A549 treated with Mapracorat at 1 μM for 4 hours (cell line): ENCODE measurements around the gene ABHD17B. TPM values are rescaled to one million over a fixed set of nuclear protein-coding genes. Genes with fewer than 3 reads are reported as not detected.

Experiments
- total RNA-seq: library from RNA; stranded (reverse); fragments of 200-300 nt; extraction: Qiagen RNA extraction; gene quantifications from 5 replicates; pipeline ENCODE4 v1.2.3, GENCODE V29; 2022

The ABHD17B gene
- total RNA-seq, result 11.5 to 17.7 TPM (median 16.6 TPM) in 5 replicates

GRCh38 chr9:71911061-71911907, at the start of gene ABHD17B, which contains the start of gene C9orf85:
TSS of gene ABHD17B (minus strand) at chr9:71911193. CDS start at chr9:71875080, 36,113 bp downstream.
TSS of gene C9orf85 (plus strand) at chr9:71911639. CDS start at chr9:71911735, 96 bp downstream.

Other genes starting within 250 kb of the ABHD17B start
- gene CEMIP2, start 142.7 kb downstream of the ABHD17B start, total RNA-seq, result 63.4 to 84.4 TPM (median 63.6 TPM) in 5 replicates
- gene C9orf85, start 446 bp upstream of the ABHD17B start, total RNA-seq, result 12.2 to 17.3 TPM (median 14.2 TPM) in 5 replicates
- not detected in 5 replicates for gene C9orf57, start 149.4 kb upstream of the ABHD17B start, total RNA-seq
- 0.48 to 1.4 TPM (median 1.0 TPM) in 5 replicates for gene GDA, start 238.2 kb upstream of the ABHD17B start, total RNA-seq